Measurements from ENCODE around the gene GTF2A1. TPM values are rescaled to one million over a fixed set of nuclear protein-coding genes. Genes with fewer than 3 reads are reported as not detected.
A peak's percentile ranks its signal among the peaks of the same experiment; 100 is the strongest.

The GTF2A1 gene
- polyA plus RNA-seq, 1 of the 3 experiments (the other 2 are of a cell fraction): 7.6 TPM

- WGBS (ENCODE audit: low lambda C conversion rate): 2% methylated on average over 9 of the region's 28 CpGs
- H3K79me2 ChIP-seq (ENCODE audit: insufficient read depth): no peaks in the 10 kb centered on the region
- no peaks in the 10 kb centered on the region for H3K9me2 ChIP-seq
- CTCF ChIA-PET: interaction anchor here (0.6 to 3.7 kb wide), 19 partner anchors 10 to 294 kb away, joined by 3 to 23 read pairs (median 6); partner anchors contain the start of gene TSHR
- peak; percentile 83 for DNase-seq
- POLR2A ChIA-PET: interaction anchor here (1.0 to 1.3 kb wide), 3 partner anchors 15 to 174 kb away, joined by 3 to 6 read pairs (median 5); no protein-coding TSS in a partner anchor
- H2AFZ ChIP-seq (ENCODE audit: low read depth): peak overlapping the region; percentile 99
- H3K4me2 ChIP-seq: peak overlapping the region; percentile 97
- H3K27ac ChIP-seq (ENCODE audit: low read depth in 2 of 2, low read length in 1 of 2): peak overlapping the region; percentile 94 to 99
- peaks cover 3 to 5% of the 10 kb centered on the region in 2 experiments; a peak in 2 of 4 replicates for H3K4me1 ChIP-seq (ENCODE audit: control insufficient read depth in 1 of 2, insufficient read depth in 2 of 2, low read depth in 1 of 2, low read length in 1 of 2)
- H3K9me3 ChIP-seq: no peaks in the 10 kb centered on the region
- no peaks in the 10 kb centered on the region for H3K36me3 ChIP-seq (replicated peaks in 1 of 2; ENCODE audit: control insufficient read depth in 1 of 2, insufficient read depth in 2 of 2, low read length in 1 of 2)
- H3K27me3 ChIP-seq (ENCODE audit: insufficient read depth): no peaks in the 10 kb centered on the region
- peaks cover 11% of the 10 kb centered on the region for H3F3A ChIP-seq (replicated peaks; ENCODE audit: insufficient read depth)
- H4K20me1 ChIP-seq (ENCODE audit: insufficient read depth): no peaks in the 10 kb centered on the region
- peak overlapping the region; percentile 79 to 84 for H3K4me3 ChIP-seq (ENCODE audit: low read depth in 2 of 2, low read length in 1 of 2)
- peak overlapping the region; percentile 78 for H3K9ac ChIP-seq
- TF ChIP-seq RFX5 (IDR thresholded peaks at IDR 0.05; ENCODE audit: low read length) (0 out of 2 replicates have a peak, but pooled peaks have one; percentile 53), EZH2phosphoT487 (IDR thresholded peaks at IDR 0.05; ENCODE audit: borderline replicate concordance, low read depth) (no peak), ELF1 (IDR thresholded peaks at IDR 0.05) (no peak), GABPA (IDR thresholded peaks at IDR 0.05; ENCODE audit: low read depth) (no peak), TAF1 (IDR thresholded peaks at IDR 0.05; ENCODE audit: borderline replicate concordance, low read depth, low read length) (peak; percentile 40), JUND (IDR thresholded peaks at IDR 0.05) (peak; percentile 56), FOSL2 (IDR thresholded peaks at IDR 0.05; ENCODE audit: borderline replicate concordance, low read depth) (peak; percentile 81), ZBTB33 (IDR thresholded peaks at IDR 0.05; ENCODE audit: borderline replicate concordance, low read depth) (0 out of 2 replicates have a peak, but pooled peaks have one; percentile 20), TEAD4 (IDR thresholded peaks at IDR 0.05; ENCODE audit: borderline replicate concordance, insufficient read depth) (no peak), MXI1 (IDR thresholded peaks at IDR 0.05; ENCODE audit: low read depth, low read length) (peak; percentile 80), NFIC (IDR thresholded peaks at IDR 0.05; ENCODE audit: borderline replicate concordance) (peak; percentile 31; the same call in 1 of the 2 replicates), GATA2 (CRISPR knock-in tag; IDR thresholded peaks at IDR 0.05) (no peak), EP300 (IDR thresholded peaks at IDR 0.05; ENCODE audit: borderline replicate concordance in 1 of 2, low read depth in 1 of 2, low read length in 1 of 2) (no peak; a peak in 1 of 4 replicates), POLR2AphosphoS5 (IDR thresholded peaks at IDR 0.05; ENCODE audit: low read depth, low read length) (peak; percentile 97), SIN3A (IDR thresholded peaks at IDR 0.05; ENCODE audit: borderline replicate concordance, low read depth, low read length) (no peak), FOXJ3 (CRISPR knock-in tag; IDR thresholded peaks at IDR 0.05) (no peak), TCF12 (IDR thresholded peaks at IDR 0.05) (no peak), PBX3 (IDR thresholded peaks at IDR 0.05) (0 out of 2 replicates have a peak, but pooled peaks have one; percentile 15), SMC3 (IDR thresholded peaks at IDR 0.05; ENCODE audit: low read depth, low read length) (peak; percentile 56), RCOR1 (IDR thresholded peaks at IDR 0.05; ENCODE audit: low read length) (no peak), REST (IDR thresholded peaks at IDR 0.05; ENCODE audit: low read depth, low read length) (no peak), RXRA (IDR thresholded peaks at IDR 0.05; ENCODE audit: borderline replicate concordance, low read depth) (no peak)
- TF ChIP-seq, protein P1, sequence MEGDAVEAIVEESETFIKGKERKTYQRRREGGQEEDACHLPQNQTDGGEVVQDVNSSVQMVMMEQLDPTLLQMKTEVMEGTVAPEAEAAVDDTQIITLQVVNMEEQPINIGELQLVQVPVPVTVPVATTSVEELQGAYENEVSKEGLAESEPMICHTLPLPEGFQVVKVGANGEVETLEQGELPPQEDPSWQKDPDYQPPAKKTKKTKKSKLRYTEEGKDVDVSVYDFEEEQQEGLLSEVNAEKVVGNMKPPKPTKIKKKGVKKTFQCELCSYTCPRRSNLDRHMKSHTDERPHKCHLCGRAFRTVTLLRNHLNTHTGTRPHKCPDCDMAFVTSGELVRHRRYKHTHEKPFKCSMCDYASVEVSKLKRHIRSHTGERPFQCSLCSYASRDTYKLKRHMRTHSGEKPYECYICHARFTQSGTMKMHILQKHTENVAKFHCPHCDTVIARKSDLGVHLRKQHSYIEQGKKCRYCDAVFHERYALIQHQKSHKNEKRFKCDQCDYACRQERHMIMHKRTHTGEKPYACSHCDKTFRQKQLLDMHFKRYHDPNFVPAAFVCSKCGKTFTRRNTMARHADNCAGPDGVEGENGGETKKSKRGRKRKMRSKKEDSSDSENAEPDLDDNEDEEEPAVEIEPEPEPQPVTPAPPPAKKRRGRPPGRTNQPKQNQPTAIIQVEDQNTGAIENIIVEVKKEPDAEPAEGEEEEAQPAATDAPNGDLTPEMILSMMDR (IDR thresholded peaks at IDR 0.05): peak; percentile 88
- TF ChIP-seq, protein P2, sequence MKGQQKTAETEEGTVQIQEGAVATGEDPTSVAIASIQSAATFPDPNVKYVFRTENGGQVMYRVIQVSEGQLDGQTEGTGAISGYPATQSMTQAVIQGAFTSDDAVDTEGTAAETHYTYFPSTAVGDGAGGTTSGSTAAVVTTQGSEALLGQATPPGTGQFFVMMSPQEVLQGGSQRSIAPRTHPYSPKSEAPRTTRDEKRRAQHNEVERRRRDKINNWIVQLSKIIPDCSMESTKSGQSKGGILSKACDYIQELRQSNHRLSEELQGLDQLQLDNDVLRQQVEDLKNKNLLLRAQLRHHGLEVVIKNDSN (IDR thresholded peaks at IDR 0.05; ENCODE audit: borderline replicate concordance, low read depth): no peak
Measured at GRCh38 chr14:81170104-81170828, 50.5 kb downstream of the GTF2A1 start.

All from SK-N-SH (cell line).